ENCODE measurements around the gene ATG16L1. TPM values are rescaled to one million over a fixed set of nuclear protein-coding genes. Genes with fewer than 3 reads are reported as not detected.

Gene ATG16L1
- total RNA-seq, 4 donors from 2014 or later, result 38.9 to 56.9 (median 40.4) TPM

DNA sequence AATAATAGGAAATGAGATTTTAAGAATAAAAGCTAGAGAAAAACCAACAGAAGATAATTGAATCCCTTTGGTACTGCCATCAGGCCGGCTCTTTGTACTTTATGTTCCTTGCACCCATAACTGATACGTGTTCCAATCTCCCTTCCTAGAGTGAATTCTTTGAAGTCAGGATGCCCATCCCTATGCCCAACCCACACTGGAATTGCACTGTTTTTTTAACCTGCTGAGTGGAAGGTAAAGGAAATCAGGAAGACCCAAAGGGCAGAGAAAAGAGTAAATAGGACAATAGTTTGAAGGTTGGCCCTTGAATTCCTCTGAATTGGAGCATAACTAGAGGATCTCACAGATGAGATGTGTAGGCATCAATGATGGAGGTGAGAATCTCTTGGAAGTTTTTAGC is 4.4 kb upstream of the ATG16L1 start:
- DNase-seq (ENCODE audit: low spot score in 2 of 2), result no peak
- no peak overlapping the region for H3K4me3 ChIP-seq (ENCODE audit: low read depth, poor library complexity, severe bottlenecking)
- WGBS, 2 donors, result 73% methylated on average over 2 of the region's 2 CpGs
- intact Hi-C loops (cut with DNase I; ENCODE audit: low total_unique reads), result no loop called here
- TF ChIP-seq POLR2A (IDR thresholded peaks at IDR 0.05) (no peak), CTCF (IDR thresholded peaks at IDR 0.05) (no peak)

- DNase-seq (ENCODE audit: low spot score in 2 of 2), result peak in 1 of 2 donors; percentile 36
- H3K4me3 ChIP-seq (ENCODE audit: low read depth, poor library complexity, severe bottlenecking), result no peak overlapping the region
- TF ChIP-seq CTCF (IDR thresholded peaks at IDR 0.05) (no peak), POLR2A (IDR thresholded peaks at IDR 0.05) (no peak)
- intact Hi-C loops (cut with DNase I; ENCODE audit: low total_unique reads), result no loop called here
These were observed 3.7 kb upstream of the ATG16L1 start for GRCh38 chr2:233247744-233248143.

- no peak for TF ChIP-seq POLR2A (IDR thresholded peaks at IDR 0.05)
- H3K4me3 ChIP-seq (ENCODE audit: low read depth, poor library complexity, severe bottlenecking), result no peak overlapping the region
- intact Hi-C loops (cut with DNase I; ENCODE audit: low total_unique reads), result no loop called here
- no peak for DNase-seq (ENCODE audit: low spot score in 2 of 2)
- WGBS, 2 donors, result 66 to 73% methylated on average over 7 of the region's 7 CpGs
These were observed 2.5 kb upstream of the ATG16L1 start for GRCh38 chr2:233248999-233249398.

GRCh38 chr2:233250568-233250967 is 905 bp upstream of the ATG16L1 start:
- 90% methylated on average over 9 of the region's 9 CpGs for WGBS, 2 donors
- no peak for DNase-seq (ENCODE audit: low spot score in 2 of 2)
- no peak overlapping the region for H3K4me3 ChIP-seq (ENCODE audit: low read depth, poor library complexity, severe bottlenecking)
- TF ChIP-seq POLR2A (IDR thresholded peaks at IDR 0.05) (no peak), CTCF (IDR thresholded peaks at IDR 0.05) (no peak)
- intact Hi-C loops (cut with DNase I; ENCODE audit: low total_unique reads), result loop anchor here (10.0 kb wide), 1 partner anchor 636 kb away; no protein-coding TSS in a partner anchor

DNA sequence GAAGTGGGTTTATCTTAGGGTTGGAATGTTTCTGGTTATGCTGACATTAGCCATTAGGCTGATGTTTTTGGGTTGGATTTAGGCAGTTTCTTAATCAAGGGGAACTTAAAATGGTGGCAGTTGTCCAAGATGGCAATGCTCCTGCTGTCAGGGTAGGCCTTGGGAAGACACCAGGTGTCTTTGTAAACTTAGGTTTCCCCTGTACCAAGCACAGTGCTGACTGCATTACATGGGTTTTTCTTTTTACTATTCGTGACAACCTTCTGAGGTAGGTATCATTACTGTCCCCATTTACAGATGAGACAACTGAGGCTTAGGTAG is 528 bp upstream of the ATG16L1 start:
- TF ChIP-seq POLR2A (IDR thresholded peaks at IDR 0.05) (no peak), CTCF (IDR thresholded peaks at IDR 0.05) (no peak)
- H3K4me3 ChIP-seq (ENCODE audit: low read depth, poor library complexity, severe bottlenecking), result no peak overlapping the region
- intact Hi-C loops (cut with DNase I; ENCODE audit: low total_unique reads), result loop anchor here (10.0 kb wide), 1 partner anchor 636 kb away; no protein-coding TSS in a partner anchor
- no peak for DNase-seq (ENCODE audit: low spot score in 2 of 2)
- 54 to 69% methylated on average over 1 of the region's 1 CpG for WGBS, 2 donors

GRCh38 chr2:233252227-233252626 is 754 bp downstream of the ATG16L1 start:
- 2% methylated on average over 18 of the region's 18 CpGs for WGBS, 2 donors
- H3K4me3 ChIP-seq (ENCODE audit: low read depth, poor library complexity, severe bottlenecking), result peak overlapping the region; percentile 71
- intact Hi-C loops (cut with DNase I; ENCODE audit: low total_unique reads), result loop anchor here (10.0 kb wide), 1 partner anchor 637 kb away; no protein-coding TSS in a partner anchor
- TF ChIP-seq POLR2A (IDR thresholded peaks at IDR 0.05), result no peak
- no peak for TF ChIP-seq CTCF (IDR thresholded peaks at IDR 0.05)
- DNase-seq (ENCODE audit: low spot score in 2 of 2), result no peak
